Measurements from ENCODE around the gene FAM185A. TPM values are rescaled to one million over a fixed set of nuclear protein-coding genes. Genes with fewer than 3 reads are reported as not detected.

FAM185A gene
- polyA plus RNA-seq, 3 donors: 2.5 to 6.8 (median 4.8) TPM

- Mint-ChIP-seq H3K27ac (no peak overlapping the region), H3K27me3 (ENCODE audit: low read depth in 3 of 3) (no peaks in the 10 kb centered on the region), H3K4me1 (no peaks in the 10 kb centered on the region), H3K4me3 (no peak overlapping the region), H3K36me3 (peaks cover 4 to 13% of the 10 kb centered on the region in 2 donors), H3K9me3 (peaks cover 0 to 3% (median 0%) of the 10 kb centered on the region in 7 donors)
- H4K20me1 ChIP-seq (ENCODE audit: insufficient read depth, low read length): no peaks in the 10 kb centered on the region
- H3K79me2 ChIP-seq (ENCODE audit: insufficient read depth, low read length): no peaks in the 10 kb centered on the region
- no peaks in the 10 kb centered on the region for H3K27me3 ChIP-seq (ENCODE audit: control insufficient read depth in 2 of 2, insufficient read depth in 2 of 2, low read length in 2 of 2)
- H2AFZ ChIP-seq (ENCODE audit: insufficient read depth, low read depth, low read length, poor library complexity, severe bottlenecking): no peak overlapping the region
- no peaks in the 10 kb centered on the region for H3K36me3 ChIP-seq (replicated peaks in 1 of 2; ENCODE audit: control insufficient read depth in 1 of 2, insufficient read depth in 2 of 2, low read length in 2 of 2)
- H3K9ac ChIP-seq (ENCODE audit: insufficient read depth, low read length, poor library complexity, severe bottlenecking): no peak overlapping the region
- no peak overlapping the region for H3K27ac ChIP-seq (ENCODE audit: low read depth in 1 of 2, low read length in 2 of 2)
- intact Hi-C loops (cut with micrococcal nuclease): no loop called here
- no peaks in the 10 kb centered on the region for H3K4me1 ChIP-seq (ENCODE audit: control insufficient read depth in 1 of 2, insufficient read depth in 2 of 2, low read length in 2 of 2)
- TF ChIP-seq, protein P1, sequence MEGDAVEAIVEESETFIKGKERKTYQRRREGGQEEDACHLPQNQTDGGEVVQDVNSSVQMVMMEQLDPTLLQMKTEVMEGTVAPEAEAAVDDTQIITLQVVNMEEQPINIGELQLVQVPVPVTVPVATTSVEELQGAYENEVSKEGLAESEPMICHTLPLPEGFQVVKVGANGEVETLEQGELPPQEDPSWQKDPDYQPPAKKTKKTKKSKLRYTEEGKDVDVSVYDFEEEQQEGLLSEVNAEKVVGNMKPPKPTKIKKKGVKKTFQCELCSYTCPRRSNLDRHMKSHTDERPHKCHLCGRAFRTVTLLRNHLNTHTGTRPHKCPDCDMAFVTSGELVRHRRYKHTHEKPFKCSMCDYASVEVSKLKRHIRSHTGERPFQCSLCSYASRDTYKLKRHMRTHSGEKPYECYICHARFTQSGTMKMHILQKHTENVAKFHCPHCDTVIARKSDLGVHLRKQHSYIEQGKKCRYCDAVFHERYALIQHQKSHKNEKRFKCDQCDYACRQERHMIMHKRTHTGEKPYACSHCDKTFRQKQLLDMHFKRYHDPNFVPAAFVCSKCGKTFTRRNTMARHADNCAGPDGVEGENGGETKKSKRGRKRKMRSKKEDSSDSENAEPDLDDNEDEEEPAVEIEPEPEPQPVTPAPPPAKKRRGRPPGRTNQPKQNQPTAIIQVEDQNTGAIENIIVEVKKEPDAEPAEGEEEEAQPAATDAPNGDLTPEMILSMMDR (IDR thresholded peaks at IDR 0.05): no peak
- WGBS (ENCODE audit: insufficient coverage): 100% methylated on average over 2 of the region's 6 CpGs
- no peak overlapping the region for H3K4me3 ChIP-seq (replicated peaks in 1 of 3; ENCODE audit: low read depth in 2 of 3, low read length in 3 of 3)
- no peak overlapping the region for H3K4me2 ChIP-seq (replicated peaks; ENCODE audit: extremely low read depth, low read length, poor library complexity, severe bottlenecking)
- no peaks in the 10 kb centered on the region for H3K9me3 ChIP-seq (replicated peaks in 1 of 2; ENCODE audit: control insufficient read depth in 1 of 2, insufficient read depth in 1 of 2, low read length in 2 of 2)
- DNase-seq: no peak
These were observed 87.6 kb downstream of the FAM185A start for GRCh38 chr7:102836191-102836919.

- peaks cover 0 to 3% (median 0%) of the 10 kb centered on the region in 7 donors for H3K9me3 Mint-ChIP-seq
- H2AFZ ChIP-seq (ENCODE audit: insufficient read depth, low read depth, low read length, poor library complexity, severe bottlenecking): no peak overlapping the region
- no peak overlapping the region for H3K27ac ChIP-seq (ENCODE audit: low read depth in 1 of 2, low read length in 2 of 2)
- TF ChIP-seq, protein P1 (IDR thresholded peaks at IDR 0.05): no peak
- H3K4me1 ChIP-seq (ENCODE audit: control insufficient read depth in 1 of 2, insufficient read depth in 2 of 2, low read length in 2 of 2): no peaks in the 10 kb centered on the region
- H3K4me1 Mint-ChIP-seq: no peaks in the 10 kb centered on the region
- no peak overlapping the region for H3K4me3 Mint-ChIP-seq
- no peak overlapping the region for H3K9ac ChIP-seq (ENCODE audit: insufficient read depth, low read length, poor library complexity, severe bottlenecking)
- H3K36me3 ChIP-seq (replicated peaks in 1 of 2; ENCODE audit: control insufficient read depth in 1 of 2, insufficient read depth in 2 of 2, low read length in 2 of 2): no peaks in the 10 kb centered on the region
- no peaks in the 10 kb centered on the region for H4K20me1 ChIP-seq (ENCODE audit: insufficient read depth, low read length)
- H3K27me3 ChIP-seq (ENCODE audit: control insufficient read depth in 2 of 2, insufficient read depth in 2 of 2, low read length in 2 of 2): no peaks in the 10 kb centered on the region
- no peak overlapping the region for H3K27ac Mint-ChIP-seq
- peaks cover 4 to 13% of the 10 kb centered on the region in 2 donors for H3K36me3 Mint-ChIP-seq
- H3K4me3 ChIP-seq (replicated peaks in 1 of 3; ENCODE audit: low read depth in 2 of 3, low read length in 3 of 3): no peak overlapping the region
- H3K9me3 ChIP-seq (replicated peaks in 1 of 2; ENCODE audit: control insufficient read depth in 1 of 2, insufficient read depth in 1 of 2, low read length in 2 of 2): no peaks in the 10 kb centered on the region
- no peak for DNase-seq
- H3K79me2 ChIP-seq (ENCODE audit: insufficient read depth, low read length): no peaks in the 10 kb centered on the region
- no peaks in the 10 kb centered on the region for H3K27me3 Mint-ChIP-seq (ENCODE audit: low read depth in 3 of 3)
- WGBS (ENCODE audit: insufficient coverage): 94% methylated on average over 1 of the region's 1 CpG
- H3K4me2 ChIP-seq (replicated peaks; ENCODE audit: extremely low read depth, low read length, poor library complexity, severe bottlenecking): no peak overlapping the region
- intact Hi-C loops (cut with micrococcal nuclease): no loop called here
These were observed 88.2 kb downstream of the FAM185A start for GRCh38 chr7:102836977-102837376.

Measured in CD14-positive monocyte (primary cell).